CD4-positive, alpha-beta T cell treated with Interleukin-4 for 1 hour (primary cell): ENCODE results near the gene SUB1.
"Not testable (repeated sequence)": the region's sequence is repeated elsewhere in the genome, so short reads cannot be mapped to it uniquely, and the experiment has no call there.

Source experiments
- DNase-seq, 2 donors: peaks; one replicate each; pipeline ENCODE4 v3.0.0-alpha.2; 2020 to 2022

The SUB1 gene

DNA sequence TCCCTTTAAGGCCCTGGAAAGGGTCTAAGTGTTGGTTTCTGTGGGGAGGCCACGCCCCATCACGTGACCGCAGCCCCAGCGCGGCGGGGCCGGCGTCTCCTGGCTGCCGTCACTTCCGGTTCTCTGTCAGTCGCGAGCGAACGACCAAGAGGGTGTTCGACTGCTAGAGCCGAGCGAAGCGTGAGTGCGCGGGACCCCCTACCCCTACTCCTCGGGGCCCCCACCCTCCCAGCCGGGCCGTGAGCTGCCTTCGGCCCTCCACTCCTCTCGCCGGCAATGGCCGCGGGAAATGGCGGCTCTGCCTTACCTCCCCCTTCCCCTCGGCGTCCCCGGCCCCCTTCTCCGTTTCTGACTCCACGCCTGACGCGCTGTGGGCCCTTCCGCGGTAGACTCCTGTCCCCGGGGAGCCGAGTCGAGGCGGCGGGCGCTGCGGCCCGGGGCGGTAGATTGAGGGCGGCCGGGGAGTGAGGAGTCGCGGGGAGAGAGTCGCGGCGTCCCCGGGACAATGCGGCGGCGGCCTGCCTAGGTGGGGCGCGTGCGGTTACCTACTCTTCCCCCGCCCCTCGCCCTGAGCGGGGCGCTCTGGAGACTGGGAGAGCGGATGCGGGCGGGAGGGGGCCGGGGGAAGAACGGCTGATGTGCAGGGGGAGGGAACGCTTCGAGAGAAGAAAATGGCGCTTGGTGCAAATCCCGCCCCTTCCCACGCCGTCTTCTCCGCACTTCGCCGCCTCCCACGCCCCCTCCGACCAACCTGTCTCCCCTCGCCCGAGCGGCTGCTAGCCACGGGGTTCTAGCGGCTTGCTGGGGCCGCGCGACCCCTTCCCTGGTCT is at the start of gene SUB1:
Gene SUB1, plus strand, starts transcription at position 112 of the 830 bp plus-strand sequence. CDS start 2,956 bp downstream, outside the sequence.
- peak; percentile 94 for DNase-seq

DNA sequence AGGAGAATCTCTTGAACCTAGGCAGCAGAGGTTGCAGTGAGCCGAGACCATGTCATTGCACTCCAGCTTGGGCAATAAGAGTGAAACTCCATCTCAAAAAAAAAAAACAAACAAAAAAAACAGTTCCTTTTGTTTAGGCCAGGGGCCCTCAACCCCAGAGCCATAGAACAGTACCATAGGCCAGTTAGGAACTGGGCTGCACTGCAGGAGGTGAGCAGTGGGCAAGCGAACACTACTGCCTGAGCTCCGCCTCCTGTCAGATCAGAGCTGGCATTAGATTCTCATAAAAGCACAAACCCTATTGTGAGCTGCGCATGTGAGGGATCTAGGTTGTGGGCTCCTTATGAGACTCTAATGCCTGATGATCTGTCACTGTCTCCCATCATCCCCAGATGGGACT is 49.1 kb upstream of the SUB1 start:
- DNase-seq: no peak

DNA sequence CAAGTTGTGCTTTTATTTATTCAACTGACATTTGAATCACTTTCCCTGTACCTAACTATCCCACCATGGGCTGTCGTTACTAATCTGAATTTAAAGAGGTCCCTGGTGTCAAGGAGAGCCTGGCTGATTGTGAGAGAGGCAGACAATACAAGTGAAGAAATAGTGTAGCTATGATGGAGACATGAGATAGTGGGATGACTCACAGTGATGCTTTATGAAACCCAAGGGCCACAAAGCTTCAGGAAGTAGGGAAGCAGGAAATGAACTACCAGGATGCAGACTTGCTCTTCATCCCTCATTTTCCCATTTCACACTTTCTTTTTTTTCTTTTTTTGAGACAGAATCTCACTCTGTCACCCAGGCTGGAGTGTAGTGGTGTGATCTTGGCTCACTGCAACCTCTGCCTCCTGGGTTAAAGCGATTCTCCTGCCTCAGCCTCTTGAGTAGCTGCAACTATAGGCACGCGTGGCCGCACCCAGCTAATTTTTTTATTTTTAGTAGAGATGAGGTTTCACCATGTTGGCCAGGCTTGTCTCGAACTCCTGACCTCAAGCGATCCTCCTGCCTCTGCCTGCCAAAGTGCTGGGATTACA is 47.8 kb upstream of the SUB1 start:
- peak in 1 of 2 donors; percentile 25 for DNase-seq

DNA sequence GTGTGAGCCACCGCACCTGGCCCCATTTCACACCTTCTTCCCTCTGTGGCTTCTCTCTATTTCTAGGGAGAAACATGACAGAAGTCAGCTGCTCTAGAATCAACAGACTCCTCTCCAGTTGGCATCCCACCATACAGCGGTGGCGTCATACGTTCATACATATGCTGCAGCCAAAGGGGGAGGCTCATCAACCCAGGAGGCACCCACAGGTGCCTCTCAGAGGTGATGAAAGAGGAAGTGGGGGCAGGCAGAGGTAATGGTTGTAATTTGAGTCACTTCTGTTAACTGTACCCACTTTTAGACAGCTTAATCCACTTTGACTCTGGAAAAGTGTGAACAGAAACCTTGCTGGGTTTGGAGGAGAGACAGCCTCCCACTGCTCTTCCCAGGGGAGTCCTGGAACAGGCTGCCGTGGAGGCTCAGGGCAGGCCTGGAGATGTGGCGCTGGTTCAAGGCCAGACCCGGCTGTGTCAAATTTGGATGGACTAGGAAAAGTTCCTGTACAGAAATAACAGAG is 47.3 kb upstream of the SUB1 start:
- DNase-seq: peak; percentile 49 to 62

DNA sequence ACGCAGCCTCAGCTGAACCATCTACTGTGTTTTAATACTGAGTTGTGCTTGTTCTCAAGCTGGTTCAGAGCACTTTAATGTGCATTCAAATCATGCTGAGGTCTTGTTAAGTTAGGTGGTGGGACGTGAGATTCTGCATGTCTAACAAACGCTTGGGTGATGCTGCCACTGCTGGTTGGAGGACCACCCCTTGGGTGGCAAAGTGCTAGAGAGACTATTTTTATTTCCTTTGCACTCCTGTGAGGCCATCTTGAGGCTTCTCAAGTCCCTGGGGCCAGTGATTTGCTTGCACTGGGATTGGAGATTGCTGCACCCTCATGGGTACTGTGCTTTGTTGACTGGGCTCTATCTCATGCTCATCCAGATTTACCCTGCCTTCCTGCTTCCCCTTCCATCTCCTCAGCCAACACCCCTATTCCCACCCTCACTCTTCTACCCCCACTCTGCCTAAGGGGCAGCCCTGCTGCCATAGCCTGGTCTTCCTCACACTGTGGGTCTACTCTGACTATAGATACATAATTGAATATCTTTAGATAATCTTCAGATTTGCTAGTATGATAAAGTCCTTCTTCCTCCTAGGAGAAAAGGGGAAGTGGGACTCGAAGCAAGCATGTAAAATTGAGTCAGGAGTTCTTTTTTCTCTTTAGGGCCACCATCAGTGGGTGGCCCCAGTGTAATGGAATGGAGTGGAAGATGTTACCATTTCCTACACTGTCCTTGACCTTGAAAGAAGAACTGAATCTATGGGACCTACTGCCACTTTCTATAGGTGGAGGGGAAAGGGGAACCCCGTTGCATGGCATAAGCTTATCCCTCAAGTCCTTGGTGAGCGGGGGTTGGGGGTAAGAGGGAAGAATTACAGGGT is 45.1 kb upstream of the SUB1 start:
- DNase-seq: no peak

DNA sequence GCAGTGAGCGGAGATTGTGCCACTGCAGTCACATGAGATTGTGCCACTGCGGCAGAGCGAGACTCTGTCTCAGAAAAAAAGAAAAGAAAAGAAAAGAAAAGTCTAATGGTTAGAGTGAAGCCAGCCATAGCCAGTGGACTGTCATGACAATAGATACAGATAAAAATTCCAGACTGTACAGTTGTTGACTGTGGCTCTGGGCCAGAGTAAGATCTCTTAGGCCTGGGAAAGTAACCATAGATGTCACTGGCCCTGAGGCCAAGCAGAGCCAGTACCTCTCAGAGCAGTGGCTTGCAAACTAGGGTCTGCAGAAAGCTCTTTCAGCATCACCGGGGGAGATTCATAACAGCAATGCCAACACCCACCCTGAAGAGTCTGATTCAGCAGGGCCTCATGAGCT is 44.1 kb upstream of the SUB1 start:
- DNase-seq: no peak

DNA sequence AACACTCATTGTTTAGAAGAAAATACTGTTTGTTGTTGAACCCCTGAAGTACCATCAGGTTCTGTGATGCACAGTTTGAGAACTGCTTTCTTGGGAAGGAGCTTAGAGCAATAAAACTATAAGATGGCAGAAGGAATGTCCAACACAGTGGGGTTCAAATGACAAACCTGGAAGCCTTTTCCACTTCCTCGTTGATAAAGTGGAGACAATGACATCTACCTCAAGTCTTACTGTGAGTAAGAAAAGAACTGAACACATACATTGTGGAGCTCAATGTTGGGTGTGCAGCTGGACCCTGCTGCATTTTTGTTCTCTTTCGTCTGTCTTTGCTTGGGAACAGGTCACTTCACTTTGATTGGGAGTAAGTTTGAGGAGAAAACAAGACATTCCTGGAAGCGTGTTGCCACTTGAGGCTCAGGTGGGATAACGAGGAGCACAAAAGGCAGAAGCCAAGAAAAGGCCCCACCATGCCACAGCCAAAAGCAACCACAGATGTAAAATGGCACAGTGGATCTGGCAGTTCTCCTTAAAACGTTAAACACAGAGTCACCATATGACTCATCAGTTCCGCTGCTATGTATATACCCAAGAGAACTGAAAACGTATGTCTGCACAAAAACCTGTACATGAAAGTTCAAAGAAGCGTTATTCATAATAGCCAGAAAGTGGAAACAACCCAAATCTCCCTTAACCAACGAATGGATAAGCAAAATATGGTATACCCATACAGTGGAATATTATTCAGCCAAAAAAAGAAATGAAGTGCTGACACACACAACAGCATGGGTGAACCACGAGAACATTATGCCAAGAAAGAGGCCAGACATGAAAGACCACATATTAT is 42.9 kb upstream of the SUB1 start:
- DNase-seq: peak in 1 of 2 donors; percentile 42

DNA sequence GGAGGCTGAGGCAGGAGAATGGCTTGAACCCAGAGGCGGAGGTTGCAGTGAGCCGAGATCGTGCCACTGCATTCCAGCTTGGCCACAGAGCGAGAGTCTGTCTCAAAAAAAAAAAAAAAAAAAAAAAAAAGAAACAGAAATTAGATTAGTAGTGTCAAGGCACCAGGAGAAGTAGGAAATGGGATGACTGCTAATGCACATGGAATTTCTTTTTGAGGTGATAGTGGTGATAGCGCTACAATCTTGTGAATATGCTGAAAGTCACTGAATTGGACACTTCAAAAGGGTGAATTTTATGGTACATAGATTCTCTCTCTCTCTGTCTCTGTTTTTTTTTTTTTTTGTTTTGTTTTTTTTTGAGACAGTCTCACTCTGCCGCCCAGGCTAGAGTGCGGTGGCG is 42.1 kb upstream of the SUB1 start:
- no peak for DNase-seq

DNA sequence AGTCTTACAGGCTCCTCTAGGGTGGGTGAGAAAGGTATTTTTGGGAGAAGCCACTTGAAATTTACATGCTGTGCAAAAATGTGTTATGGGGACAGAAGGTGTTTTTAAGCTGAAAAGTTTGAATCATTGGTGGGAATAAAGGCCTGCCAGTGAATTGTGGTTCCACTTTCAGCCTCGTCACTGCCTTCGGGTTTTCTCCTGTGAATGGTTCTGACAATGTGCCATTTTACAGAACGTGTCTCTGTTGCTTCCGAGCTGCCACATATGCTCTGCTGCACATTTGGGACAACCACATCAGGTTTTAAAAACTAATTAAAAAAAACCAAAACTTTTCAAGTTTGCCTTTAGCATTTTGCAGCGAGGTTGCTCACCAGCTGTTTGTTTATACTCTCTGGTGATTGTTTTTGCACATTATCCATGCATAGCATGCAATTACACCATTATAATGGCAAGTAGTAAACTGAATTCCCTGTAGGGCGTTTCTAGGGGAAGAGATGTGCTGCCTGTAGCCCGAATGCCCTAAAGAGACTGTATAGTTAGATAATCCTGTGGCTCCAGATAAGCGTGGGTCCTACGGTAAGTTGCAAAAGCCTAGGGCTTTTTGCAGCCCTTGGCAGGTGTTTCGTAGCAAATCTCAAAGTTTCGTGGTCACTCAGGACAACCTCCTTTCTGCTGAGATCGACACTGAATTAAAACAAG is 40.1 kb upstream of the SUB1 start:
- no peak for DNase-seq

DNA sequence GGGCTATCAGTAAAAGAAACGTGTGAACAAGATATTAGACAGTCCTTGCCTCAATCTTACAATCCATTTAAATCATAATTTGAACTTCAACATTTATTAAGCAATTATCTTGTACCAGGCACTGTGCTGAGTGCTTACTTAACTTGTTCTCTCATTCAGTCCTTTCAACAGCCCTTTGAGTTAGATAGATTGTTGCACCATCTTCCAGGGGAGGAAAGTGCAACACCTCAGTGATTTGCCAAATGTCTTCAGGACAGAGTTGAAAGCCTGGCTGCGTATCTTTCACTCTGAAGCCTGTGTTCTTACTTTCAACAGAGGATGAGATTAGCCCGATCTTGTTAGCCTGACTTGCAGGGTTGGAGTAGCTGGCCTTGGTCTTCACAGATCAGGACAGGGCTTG is 34.2 kb upstream of the SUB1 start:
- DNase-seq: no peak

DNA sequence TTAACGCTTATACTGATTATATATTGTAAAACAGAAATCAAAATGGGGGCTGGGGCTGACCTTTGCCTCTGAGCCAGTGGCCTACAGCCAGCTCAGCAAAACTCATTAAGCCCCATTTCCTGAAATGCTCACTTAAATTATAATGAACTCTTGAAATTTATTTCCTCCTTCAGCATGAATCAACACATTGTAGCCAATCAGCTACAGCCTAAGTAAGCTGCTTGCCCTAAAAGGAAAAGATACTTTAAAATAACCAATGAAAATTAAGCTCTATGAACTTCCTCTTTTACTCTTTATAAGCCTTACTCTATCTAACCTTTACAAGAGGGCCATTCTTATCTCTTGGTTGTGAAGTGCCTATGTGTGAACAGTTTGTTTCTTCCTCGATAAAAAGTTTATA is 33.5 kb upstream of the SUB1 start:
- no peak for DNase-seq

DNA sequence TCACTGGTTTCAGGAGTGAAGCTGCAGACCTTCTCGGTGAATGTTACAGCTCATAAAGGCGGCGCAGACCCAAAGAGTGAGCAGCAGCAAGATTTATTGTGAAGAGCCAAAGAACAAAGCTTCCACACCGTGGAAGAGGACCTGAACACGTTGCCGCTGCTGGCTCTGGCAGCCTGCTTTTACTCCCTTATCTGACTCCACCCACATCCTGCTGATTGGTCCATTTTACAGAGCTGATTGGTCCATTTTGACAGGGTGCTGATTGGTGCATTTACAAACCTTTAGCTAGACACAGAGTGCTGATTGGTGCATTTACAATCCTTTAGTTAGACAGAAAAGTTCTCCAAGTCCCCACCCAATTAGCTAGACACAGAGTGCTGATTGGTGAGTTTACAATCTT is 32.9 kb upstream of the SUB1 start:
- not testable (repeated sequence) for DNase-seq

DNA sequence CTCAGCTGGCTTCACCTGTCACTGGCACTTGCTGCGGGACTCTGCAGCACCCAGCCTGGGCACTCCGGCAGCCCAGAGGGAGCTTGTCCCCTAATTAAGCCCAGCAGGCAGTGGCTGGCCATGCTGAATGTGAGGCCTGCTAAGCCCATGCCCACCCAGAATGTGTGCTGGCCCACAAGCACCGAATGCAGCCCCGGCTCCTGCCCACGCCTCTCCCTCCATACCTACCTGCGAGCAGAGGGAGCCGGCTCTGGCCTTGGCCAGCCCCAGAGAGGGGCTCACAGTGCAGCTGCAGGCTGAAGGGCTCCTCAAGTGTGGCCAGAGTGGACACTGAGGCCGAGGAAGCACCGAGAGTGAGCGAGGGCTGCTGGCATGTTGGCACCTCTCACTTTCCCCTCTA is 32.4 kb upstream of the SUB1 start:
- DNase-seq: no peak

DNA sequence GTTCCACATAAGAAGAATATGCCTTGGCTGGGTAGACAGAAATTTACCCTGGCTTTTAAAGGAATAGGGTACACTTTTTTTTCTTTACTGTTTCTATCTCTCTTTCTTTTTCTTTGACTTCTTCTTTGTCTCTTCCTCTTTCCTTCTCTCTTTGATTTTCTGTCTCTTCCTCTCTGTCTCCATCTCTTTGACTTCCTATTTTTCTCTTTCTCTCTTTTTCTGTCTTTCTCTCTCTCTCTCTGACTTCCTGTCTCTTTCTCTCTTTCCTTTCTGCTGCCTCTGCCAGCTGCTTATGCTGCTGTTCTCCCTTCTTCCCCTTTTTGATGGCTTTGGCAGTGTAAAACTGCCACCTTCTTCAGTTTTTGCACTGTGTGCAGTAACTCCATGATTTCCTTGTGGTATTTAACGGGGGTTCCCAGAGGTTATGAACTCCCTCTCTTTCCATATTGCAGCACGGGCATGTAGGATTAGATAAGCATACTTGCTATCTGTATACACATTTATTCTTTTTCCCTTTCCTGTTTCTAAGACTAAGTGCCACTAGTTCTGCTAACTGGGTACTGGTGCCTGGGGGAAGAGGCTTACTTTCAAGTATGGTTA is 31.1 kb upstream of the SUB1 start:
- DNase-seq: not testable (repeated sequence)

DNA sequence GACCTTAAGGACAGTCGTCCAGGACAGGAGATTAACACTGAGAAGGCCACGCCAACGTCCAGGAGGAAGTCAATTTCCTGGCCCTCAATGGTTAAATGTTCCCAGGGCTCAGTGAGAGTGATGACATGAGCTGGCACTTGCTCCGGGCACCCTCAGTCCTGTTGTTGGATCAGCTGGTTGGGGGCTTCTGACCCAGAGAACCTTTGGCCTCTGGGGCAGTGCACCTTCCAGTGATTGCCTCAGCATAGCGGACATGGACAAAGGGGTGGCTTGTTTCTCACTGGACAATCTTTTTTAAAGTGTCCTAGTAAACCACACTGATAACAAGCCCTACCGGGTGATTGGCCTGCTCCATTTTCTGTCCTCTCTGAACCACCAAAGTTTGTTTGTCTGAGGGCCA is 28.8 kb upstream of the SUB1 start:
- DNase-seq: not testable (repeated sequence)

DNA sequence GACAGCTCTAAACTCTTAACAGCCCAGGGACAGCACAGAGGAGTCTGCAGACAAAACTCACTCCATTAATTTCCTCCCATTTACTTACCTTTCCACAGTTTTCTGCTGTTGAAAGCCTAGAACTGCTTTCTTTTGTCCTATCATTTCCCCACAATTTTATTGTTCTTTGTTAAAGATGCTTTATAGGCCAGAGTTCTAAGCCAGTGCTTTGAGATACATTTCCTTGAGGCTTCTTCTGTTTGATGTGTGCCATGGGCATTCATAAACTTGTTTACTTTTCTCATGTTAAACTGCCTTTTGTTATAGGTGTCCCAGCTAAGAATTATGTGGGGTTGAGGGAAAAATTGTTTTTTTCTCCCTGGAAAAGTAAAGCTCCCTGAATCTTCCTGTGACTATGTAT is 25.9 kb upstream of the SUB1 start:
- DNase-seq: no peak

DNA sequence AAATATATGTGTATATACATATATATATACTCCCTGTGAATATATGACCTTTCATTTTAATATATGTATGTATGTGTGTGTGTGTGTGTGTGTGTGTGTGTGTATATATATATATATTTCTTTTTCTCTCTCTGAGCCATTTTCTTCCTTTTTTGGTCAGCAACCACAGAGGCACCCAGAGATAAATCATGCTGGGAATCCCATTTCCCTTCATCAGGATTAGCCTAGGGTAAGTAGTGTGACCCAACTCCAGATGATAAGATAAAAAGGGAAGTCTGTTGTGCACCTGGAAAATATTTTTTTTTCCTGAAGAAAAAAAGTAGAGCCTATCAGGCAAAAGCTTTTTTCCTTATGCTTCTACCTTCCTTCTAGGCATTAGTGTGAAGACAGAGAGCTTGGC is 25.4 kb upstream of the SUB1 start:
- no peak for DNase-seq

DNA sequence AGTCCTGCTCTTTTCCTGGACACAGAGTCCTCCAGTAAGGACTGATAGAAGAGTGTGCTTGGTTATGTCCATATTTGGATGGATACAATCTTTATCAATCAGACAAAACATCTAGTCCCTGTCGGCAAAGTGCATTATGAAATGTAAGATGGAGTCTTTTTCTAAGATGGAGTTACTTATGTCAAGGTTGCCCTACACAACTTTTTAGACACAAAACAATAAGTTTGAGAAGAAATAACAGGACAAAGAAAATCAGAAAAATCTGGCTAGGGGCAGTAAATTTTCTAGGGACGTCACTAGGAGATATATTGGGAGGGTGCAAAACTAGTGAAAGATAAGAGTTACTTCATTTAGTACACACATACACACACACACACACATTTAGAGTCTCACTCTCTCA is 23.3 kb upstream of the SUB1 start:
- no peak for DNase-seq

DNA sequence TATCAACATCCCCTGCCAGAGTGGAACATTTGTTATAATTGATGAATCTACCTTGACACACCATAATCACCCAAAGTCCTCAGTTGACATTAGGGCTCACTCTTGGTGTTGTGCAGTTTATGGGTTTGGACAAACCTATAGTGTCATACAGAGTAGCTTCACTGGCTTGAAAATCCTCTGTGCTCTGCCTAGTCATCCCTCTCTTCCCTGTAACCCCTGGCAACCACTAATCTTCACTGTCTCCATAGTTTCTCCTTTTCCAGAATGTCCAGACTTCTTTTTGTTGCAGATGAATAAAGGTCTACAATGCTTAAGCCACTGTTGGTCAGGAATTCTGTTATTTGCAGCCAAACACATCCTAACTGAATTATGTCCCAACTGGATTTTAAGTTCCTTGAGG is 22.5 kb upstream of the SUB1 start:
- DNase-seq: no peak

DNA sequence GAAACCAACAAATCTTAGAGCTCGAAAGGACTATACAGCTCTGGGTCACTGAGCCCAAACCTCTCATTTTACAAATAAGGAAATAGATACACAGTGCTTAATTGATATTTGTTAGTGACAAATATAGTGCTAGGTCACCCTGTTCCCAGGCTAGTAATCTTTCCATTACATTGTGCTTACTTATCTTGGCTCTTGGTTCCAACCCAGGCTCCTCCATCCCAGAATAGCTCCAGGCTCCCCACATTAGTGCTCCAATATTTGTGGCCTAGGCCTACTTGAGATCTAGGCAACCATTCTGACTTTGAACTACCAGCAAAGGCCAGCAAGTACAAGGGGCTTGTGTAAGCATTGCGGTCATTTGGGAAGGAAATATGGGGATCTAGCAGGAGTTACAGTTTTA is 21.7 kb upstream of the SUB1 start:
- no peak for DNase-seq

DNA sequence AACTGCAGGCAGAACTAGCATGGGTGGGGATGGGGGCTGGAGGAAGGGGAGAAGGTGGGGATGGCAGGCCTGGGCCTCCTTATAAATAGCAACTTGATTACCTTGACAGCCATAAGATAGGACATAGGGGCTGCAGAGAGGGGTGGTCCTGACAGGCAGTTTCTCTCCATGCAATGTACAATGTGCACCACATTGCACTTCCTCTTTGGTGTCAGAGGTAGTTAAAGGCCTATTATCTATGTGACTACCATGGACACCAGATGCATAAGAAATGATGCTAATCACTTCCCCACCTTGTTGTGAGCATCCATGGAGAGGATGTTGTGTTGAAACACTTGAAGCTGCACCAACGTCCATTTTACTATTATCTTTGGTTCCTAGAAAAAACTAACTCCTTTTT is 20.2 kb upstream of the SUB1 start:
- no peak for DNase-seq
